RWPE1 (cell line): Measurements from ENCODE around the gene NOL9.

Experiments used
- CTCF ChIA-PET: fragments of 350-600 bp; sonication (Branson Sonifier 250); formaldehyde crosslinking; extraction: SDS; loops from one replicate; lab custom pipeline; 2021; lab: Yijun Ruan, JAX
- POLR2A ChIA-PET: fragments of 400-600 bp; formaldehyde crosslinking; extraction: SDS; loops from one replicate; lab custom pipeline; 2020; ENCODE audit warnings: antibody characterized with exemption; ENCODE audit not compliant: low non-redundant PET; lab: Yijun Ruan, JAX
- DNase-seq: peaks from one replicate; pipeline ENCODE4 v3.0.0; 2012; ENCODE audit warnings: low spot score
- H3K27ac ChIP-seq: fragments of 450-650 bp; 2 replicates; pipeline ENCODE4 v1.5.1; 2017
- TF ChIP-seq, protein P1 (sequence below): fragments of 450-650 bp; conservative IDR thresholded peaks from 2 replicates; pipeline ENCODE4 v1.5.1; 2017; ENCODE audit warnings: low read depth, mild to moderate bottlenecking

The NOL9 gene

DNA sequence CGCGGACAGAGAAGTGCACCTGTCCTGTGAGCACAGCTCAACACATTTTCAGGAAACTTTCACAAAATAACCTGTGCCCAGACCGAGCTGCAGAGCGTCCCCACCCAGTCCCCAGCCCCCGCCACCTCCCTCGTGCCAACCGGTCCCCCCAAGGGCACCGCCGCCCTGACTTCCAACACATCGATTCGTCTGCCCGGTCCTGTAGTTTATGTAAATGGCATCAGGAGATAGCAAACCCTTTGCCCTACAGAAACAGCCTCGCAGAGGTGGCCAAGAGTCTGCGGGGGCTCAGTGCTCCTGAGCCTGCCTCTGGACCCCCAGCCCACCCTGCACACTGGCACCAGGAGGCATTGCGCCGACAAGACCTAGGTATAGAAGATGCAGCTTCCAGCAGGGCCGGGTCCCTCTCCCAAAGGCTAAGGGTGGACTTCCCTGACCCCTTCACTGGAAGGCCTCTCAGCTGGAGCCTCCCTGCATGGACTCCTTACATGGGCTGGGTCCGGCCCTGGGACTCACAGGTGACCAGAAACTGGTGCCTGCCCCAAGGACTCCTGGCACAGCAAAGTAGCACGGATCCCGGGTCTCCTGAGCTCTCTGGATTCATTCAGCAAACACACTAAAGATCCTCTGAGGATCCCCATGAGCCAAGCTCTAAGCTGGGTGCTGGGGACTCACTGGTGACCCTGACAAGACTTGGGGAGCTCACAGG lies 56.3 kb downstream of the NOL9 start:
- CTCF ChIA-PET, result interaction anchor here (0.9 to 2.9 kb wide), 3 partner anchors 8 to 61 kb away, joined by 5 to 11 read pairs (median 7); no protein-coding TSS in a partner anchor
- peak overlapping the region; percentile 100 for H3K27ac ChIP-seq
- DNase-seq, result no peak
- POLR2A ChIA-PET, result no interaction called here
- TF ChIP-seq, protein P1, sequence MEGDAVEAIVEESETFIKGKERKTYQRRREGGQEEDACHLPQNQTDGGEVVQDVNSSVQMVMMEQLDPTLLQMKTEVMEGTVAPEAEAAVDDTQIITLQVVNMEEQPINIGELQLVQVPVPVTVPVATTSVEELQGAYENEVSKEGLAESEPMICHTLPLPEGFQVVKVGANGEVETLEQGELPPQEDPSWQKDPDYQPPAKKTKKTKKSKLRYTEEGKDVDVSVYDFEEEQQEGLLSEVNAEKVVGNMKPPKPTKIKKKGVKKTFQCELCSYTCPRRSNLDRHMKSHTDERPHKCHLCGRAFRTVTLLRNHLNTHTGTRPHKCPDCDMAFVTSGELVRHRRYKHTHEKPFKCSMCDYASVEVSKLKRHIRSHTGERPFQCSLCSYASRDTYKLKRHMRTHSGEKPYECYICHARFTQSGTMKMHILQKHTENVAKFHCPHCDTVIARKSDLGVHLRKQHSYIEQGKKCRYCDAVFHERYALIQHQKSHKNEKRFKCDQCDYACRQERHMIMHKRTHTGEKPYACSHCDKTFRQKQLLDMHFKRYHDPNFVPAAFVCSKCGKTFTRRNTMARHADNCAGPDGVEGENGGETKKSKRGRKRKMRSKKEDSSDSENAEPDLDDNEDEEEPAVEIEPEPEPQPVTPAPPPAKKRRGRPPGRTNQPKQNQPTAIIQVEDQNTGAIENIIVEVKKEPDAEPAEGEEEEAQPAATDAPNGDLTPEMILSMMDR, result no peak

DNA sequence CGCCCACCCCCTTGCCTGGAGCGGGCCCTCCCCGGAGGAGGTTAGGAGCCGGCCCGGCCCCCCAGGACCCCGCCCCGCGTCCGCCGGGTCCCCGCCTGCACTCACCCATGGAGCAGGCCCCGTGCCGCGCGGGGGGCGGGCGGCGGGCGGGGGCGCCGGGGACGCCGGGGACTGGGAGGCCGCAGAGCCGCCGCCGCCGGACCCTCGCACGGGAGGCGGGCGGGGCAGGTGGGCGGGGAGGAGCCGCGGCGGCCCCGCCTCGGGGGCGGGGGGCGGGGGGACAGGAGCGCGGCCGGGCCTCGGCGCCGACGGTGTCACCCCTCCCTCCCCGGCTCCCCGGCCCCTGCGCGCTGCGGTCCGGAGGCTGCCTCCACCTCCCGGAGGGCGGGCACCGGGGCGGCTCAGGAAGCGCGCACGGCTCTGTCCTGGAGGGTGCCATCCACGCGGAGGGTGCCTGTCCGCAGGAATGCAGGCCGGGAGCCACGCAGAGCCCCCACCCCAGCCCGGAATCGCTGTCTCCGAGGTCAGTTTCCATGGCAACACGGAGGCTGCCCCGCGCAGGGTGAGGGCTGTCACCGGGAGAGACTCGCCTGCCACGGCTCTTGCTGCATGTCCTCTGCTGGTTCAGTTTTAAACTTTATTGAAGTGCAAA lies 57.0 kb downstream of the NOL9 start:
- peak overlapping the region; percentile 100 for H3K27ac ChIP-seq
- peak; percentile 67 for DNase-seq
- TF ChIP-seq, protein P1, result no peak
- ChIA-PET CTCF (interaction anchor here (2.9 kb wide), 1 partner anchor 7 kb away, joined by 11 read pairs; no protein-coding TSS in a partner anchor), POLR2A (no interaction called here)

DNA sequence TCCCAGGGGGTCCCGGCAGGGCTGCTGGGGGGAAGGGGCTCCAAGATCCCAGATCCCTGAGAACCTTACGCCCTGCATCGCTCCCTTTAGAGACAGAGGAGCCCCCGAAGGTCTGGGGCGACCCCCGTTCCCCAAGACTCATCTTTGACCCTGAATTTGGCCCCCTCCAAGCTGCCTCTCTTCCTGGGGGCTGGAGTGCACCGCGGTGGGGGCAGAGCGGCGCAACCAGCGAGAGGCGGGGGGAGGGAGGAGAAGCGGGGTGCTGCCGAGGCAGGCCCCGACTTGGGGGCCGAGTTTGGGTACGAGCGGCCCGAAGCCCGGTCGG lies 57.5 kb downstream of the NOL9 start:
- TF ChIP-seq, protein P1, result no peak
- CTCF ChIA-PET, result no interaction called here
- POLR2A ChIA-PET, result no interaction called here
- H3K27ac ChIP-seq, result peak overlapping the region; percentile 100
- DNase-seq, result no peak

DNA sequence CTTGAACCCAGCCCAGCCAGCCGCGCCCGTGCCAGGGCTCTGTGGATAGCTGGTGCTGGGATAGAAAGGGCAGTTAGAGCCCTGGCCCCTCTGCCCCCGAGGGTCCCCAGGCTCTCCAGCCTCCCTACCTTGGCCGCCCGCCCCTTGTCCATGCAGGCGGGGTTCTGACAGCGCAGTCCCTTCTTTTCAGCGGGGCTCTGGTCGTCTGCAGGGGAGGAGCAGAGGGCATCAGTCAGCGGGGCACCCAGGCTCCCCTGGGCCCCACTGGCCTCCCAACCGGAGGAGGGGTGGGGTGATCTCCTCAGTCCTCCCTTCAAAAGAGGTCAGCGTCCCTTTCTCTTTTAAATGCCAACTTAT lies 58.0 kb downstream of the NOL9 start:
- peak overlapping the region; percentile 100 for H3K27ac ChIP-seq
- no peak for DNase-seq
- ChIA-PET POLR2A (no interaction called here), CTCF (interaction anchor here (0.5 kb wide), 1 partner anchor 42 kb away, joined by 3 read pairs; no protein-coding TSS in a partner anchor)
- TF ChIP-seq, protein P1, result no peak

DNA sequence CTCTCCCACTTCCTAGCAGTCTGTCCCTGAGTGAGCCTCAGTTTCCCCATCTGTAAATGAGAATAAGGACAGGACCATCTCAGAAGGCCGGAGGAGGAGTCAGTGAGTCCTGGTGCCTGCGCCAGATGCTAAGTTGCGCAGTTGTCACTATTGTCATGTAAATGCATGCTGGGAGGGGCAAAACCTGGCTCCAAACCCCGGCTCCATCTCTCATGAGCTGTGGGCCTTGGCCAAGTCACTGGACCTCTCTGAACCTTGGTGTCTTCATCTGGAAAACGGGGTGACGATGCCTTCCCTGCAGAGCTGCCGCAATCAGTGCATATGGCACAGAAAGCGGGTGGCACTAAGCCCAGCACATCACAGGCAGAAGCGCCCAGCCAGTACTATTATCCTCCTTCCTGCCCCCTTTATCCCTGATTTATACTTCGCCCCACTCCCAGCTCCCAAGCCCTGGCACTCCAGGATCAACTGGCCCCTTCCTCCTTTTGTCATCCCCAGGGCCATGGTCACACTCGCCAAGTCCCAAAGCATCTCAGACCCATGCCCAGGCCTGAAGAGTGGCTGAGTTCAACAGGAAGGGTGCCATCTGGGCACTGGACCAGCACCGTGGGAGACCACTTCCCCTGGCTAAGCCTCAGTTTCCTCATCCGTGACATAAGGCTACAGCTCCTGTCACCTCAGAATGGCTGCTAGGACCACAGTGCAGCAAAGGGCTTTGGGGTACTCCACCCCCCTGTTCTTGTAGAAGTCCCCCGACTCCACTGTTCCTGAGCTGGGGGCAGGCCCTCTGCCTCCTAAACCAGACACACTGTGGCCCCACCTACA lies 58.6 kb downstream of the NOL9 start:
- TF ChIP-seq, protein P1, result no peak
- H3K27ac ChIP-seq, result peak overlapping the region; percentile 100
- ChIA-PET CTCF (interaction anchor here (0.5 kb wide), 1 partner anchor 42 kb away, joined by 3 read pairs; no protein-coding TSS in a partner anchor), POLR2A (no interaction called here)
- DNase-seq, result no peak

DNA sequence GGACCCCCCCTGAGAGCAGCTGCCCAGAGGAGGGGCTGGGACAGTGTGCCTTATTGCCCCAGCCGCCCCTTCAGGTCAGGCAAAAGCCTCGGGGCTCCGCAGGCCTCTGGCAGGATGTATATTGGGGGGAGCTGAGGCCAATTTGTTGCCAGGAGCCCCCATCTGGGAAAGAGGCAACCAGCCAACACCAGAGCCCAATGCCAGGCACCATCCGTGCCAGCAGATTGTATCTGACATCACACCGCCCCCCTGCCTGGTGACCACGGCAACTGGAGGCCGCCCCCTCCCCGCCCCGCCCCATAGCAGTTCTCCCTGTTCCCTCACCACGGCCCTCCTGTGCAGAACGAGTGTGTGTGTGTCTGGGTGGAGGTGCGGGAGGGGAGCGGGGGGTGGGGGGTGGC lies 59.3 kb downstream of the NOL9 start:
- no peak for DNase-seq
- H3K27ac ChIP-seq, result peak overlapping the region; percentile 100
- POLR2A ChIA-PET, result no interaction called here
- TF ChIP-seq, protein P1, result no peak
- CTCF ChIA-PET, result interaction anchor here (0.8 kb wide), 1 partner anchor 60 kb away, joined by 4 read pairs; the partner anchor contains the start of gene NOL9
